ENCODE measurements around the gene PRELID3B. TPM values are rescaled to one million over a fixed set of nuclear protein-coding genes. Genes with fewer than 3 reads are reported as not detected.

Gene PRELID3B
- total RNA-seq, 1 donor from 2014 or later = 78.8 TPM

DNA sequence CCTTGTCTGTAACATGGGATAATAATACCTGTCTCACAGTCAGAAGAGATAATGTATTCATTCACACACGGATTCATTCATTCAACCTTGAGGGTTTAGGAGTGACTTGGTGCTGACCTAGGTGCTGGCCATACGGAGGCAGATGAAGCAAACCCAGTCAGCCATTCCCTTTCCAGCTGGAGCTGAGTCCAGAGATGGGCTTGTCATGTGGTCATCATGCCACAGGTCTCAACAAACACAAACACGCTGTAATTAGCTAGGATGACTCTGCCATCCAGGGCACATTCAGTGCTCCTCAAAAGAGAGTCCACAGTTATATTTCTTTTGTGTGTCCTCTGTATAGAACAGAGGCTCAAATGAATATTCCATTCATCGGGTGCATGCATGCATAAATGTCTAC, 19.5 kb upstream of the PRELID3B start:
- Mint-ChIP-seq H3K9me3 (no peaks in the 10 kb centered on the region), H3K27ac (no peak overlapping the region), H3K4me3 (no peak overlapping the region), H3K27me3 (ENCODE audit: insufficient read depth, low read depth) (peaks cover 3% of the 10 kb centered on the region), H3K4me1 (peaks cover 22% of the 10 kb centered on the region), H3K36me3 (no peaks in the 10 kb centered on the region)
- no peaks in the 10 kb centered on the region for H3K79me2 ChIP-seq (ENCODE audit: low read depth)
- no peaks in the 10 kb centered on the region for H3K36me3 ChIP-seq
- no peak overlapping the region for H3K4me3 ChIP-seq
- H4K20me1 ChIP-seq (ENCODE audit: low read depth) = no peaks in the 10 kb centered on the region
- no peaks in the 10 kb centered on the region for H3K27me3 ChIP-seq
- H3K9ac ChIP-seq = no peak overlapping the region
- H2AFZ ChIP-seq (replicated peaks) = no peak overlapping the region
- TF ChIP-seq EZH2 (IDR thresholded peaks at IDR 0.05) (no peak), CTCF (IDR thresholded peaks at IDR 0.05) (no peak), EZH2phosphoT487 (IDR thresholded peaks at IDR 0.05) (no peak)
- H3K4me1 ChIP-seq = no peaks in the 10 kb centered on the region
- no peaks in the 10 kb centered on the region for H3K9me3 ChIP-seq (ENCODE audit: low read depth)
- no peak overlapping the region for H3K27ac ChIP-seq
- no peak for DNase-seq (ENCODE audit: low spot score)
- H3F3A ChIP-seq (ENCODE audit: low read depth) = no peaks in the 10 kb centered on the region
- H3K4me2 ChIP-seq = no peak overlapping the region

DNA sequence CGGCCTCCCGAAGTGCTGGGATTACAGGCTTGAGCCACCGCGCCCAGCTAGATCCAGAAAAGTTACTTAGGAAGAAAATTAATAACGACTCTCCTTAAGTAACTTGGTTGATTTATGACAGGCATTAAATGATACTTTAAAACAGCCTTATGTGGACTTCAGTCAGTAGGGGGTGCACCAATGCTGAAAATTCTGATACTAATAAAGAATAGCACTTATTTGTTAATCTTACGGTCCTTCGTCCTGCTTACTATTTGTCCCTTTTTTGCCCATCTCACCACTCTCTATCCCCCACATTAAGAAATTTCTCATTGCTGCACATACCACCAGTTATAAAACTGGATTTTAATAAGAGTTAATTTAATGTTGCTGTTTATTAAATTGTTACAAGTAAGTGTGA, 12.7 kb upstream of the PRELID3B start:
- H3K27me3 ChIP-seq = peaks cover 14% of the 10 kb centered on the region
- H3K4me1 ChIP-seq = no peaks in the 10 kb centered on the region
- DNase-seq (ENCODE audit: low spot score) = no peak
- H3F3A ChIP-seq (ENCODE audit: low read depth) = no peaks in the 10 kb centered on the region
- no peaks in the 10 kb centered on the region for H3K36me3 Mint-ChIP-seq
- no peak overlapping the region for H3K27ac ChIP-seq
- peaks cover 3% of the 10 kb centered on the region for H3K27me3 Mint-ChIP-seq (ENCODE audit: insufficient read depth, low read depth)
- no peaks in the 10 kb centered on the region for H3K79me2 ChIP-seq (ENCODE audit: low read depth)
- no peaks in the 10 kb centered on the region for H3K9me3 ChIP-seq (ENCODE audit: low read depth)
- no peak overlapping the region for H2AFZ ChIP-seq (replicated peaks)
- H3K4me2 ChIP-seq = no peak overlapping the region
- no peak overlapping the region for H3K27ac Mint-ChIP-seq
- no peaks in the 10 kb centered on the region for H3K4me1 Mint-ChIP-seq
- H3K9ac ChIP-seq = no peak overlapping the region
- TF ChIP-seq CTCF (IDR thresholded peaks at IDR 0.05) (peak; percentile 3), EZH2phosphoT487 (IDR thresholded peaks at IDR 0.05) (no peak)
- H4K20me1 ChIP-seq (ENCODE audit: low read depth) = no peaks in the 10 kb centered on the region
- no peak overlapping the region for H3K4me3 Mint-ChIP-seq
- no peak overlapping the region for H3K4me3 ChIP-seq
- H3K9me3 Mint-ChIP-seq = no peaks in the 10 kb centered on the region
- H3K36me3 ChIP-seq = no peaks in the 10 kb centered on the region

GRCh38 chr20:59051666-59052185, 9.1 kb upstream of the PRELID3B start:
- Histone ChIP-seq H3K4me3 (no peak overlapping the region), H3K4me1 (no peaks in the 10 kb centered on the region), H3F3A (ENCODE audit: low read depth) (no peaks in the 10 kb centered on the region), H3K4me2 (no peak overlapping the region), H3K9me3 (ENCODE audit: low read depth) (no peaks in the 10 kb centered on the region), H3K9ac (no peak overlapping the region), H2AFZ (replicated peaks) (no peak overlapping the region), H3K36me3 (no peaks in the 10 kb centered on the region), H4K20me1 (ENCODE audit: low read depth) (no peaks in the 10 kb centered on the region), H3K79me2 (ENCODE audit: low read depth) (no peaks in the 10 kb centered on the region), H3K27me3 (peaks cover 23% of the 10 kb centered on the region), H3K27ac (no peak overlapping the region)
- Mint-ChIP-seq H3K4me1 (no peaks in the 10 kb centered on the region), H3K27me3 (ENCODE audit: insufficient read depth, low read depth) (no peaks in the 10 kb centered on the region), H3K9me3 (no peaks in the 10 kb centered on the region), H3K36me3 (no peaks in the 10 kb centered on the region), H3K4me3 (no peak overlapping the region), H3K27ac (no peak overlapping the region)
- DNase-seq (ENCODE audit: low spot score) = no peak
- no peak for TF ChIP-seq CTCF (IDR thresholded peaks at IDR 0.05)
- TF ChIP-seq EZH2 (IDR thresholded peaks at IDR 0.05) = no peak
- TF ChIP-seq EZH2phosphoT487 (IDR thresholded peaks at IDR 0.05) = no peak

Data from neural progenitor cell (in vitro differentiated cells).